C4-2B (cell line): ENCODE measurements around the gene RAI2.

Experiments
- H3K27ac ChIP-seq: fragments of 450-650 bp; 2 replicates; pipeline ENCODE4 v1.5.1; 2017
- ZFX ChIP-seq: fragments of 450-650 bp; IDR thresholded peaks from 2 replicates; pipeline ENCODE4 v1.6.1; 2017
- TF ChIP-seq, protein P1 (sequence below): fragments of 450-650 bp; conservative IDR thresholded peaks from 2 replicates; pipeline ENCODE4 v1.5.1; 2017; ENCODE audit warnings: mild to moderate bottlenecking

Gene RAI2

DNA sequence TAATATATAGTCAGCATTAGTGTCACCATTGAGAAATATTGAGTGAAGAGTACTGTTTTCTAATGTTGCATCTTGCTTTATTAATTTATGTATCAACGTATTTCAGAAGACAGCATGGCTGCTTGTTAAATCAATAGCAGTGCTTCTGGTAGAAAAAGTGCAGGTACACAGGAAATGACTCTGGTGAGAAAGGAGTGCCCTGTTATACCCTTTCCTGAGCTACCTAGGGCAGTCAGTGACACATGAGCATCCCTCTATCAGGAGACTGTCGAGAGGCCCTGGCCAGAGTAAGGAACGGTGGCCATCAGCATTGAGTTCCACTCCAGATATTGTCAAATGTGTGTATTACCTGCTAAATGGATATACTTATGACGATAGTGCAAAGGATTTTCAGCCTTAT, 81.7 kb downstream of the RAI2 start:
- no peak overlapping the region for H3K27ac ChIP-seq
- TF ChIP-seq, protein P1, sequence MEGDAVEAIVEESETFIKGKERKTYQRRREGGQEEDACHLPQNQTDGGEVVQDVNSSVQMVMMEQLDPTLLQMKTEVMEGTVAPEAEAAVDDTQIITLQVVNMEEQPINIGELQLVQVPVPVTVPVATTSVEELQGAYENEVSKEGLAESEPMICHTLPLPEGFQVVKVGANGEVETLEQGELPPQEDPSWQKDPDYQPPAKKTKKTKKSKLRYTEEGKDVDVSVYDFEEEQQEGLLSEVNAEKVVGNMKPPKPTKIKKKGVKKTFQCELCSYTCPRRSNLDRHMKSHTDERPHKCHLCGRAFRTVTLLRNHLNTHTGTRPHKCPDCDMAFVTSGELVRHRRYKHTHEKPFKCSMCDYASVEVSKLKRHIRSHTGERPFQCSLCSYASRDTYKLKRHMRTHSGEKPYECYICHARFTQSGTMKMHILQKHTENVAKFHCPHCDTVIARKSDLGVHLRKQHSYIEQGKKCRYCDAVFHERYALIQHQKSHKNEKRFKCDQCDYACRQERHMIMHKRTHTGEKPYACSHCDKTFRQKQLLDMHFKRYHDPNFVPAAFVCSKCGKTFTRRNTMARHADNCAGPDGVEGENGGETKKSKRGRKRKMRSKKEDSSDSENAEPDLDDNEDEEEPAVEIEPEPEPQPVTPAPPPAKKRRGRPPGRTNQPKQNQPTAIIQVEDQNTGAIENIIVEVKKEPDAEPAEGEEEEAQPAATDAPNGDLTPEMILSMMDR, result no peak
- no peak for TF ChIP-seq ZFX

DNA sequence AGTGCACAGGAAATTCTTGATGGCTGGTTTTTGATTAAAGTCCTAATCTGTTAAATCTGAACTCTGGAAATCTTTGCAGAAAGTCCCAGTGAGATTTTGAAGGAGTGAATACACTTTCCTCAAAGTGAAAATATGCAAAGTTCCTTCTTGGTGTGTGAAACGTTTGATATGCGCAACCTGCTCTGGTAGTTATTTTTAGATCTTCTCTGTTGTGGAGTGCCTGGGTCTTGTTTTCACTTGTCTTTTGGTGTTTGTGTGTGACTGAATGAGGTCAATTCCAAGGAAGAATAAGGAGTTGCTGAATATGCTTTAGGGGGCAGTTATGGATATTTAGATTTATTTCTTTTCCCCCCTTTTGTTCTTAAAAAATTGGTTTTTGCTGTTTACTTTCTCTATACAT, 82.1 kb downstream of the RAI2 start:
- TF ChIP-seq, protein P1, result no peak
- no peak for TF ChIP-seq ZFX
- no peak overlapping the region for H3K27ac ChIP-seq

DNA sequence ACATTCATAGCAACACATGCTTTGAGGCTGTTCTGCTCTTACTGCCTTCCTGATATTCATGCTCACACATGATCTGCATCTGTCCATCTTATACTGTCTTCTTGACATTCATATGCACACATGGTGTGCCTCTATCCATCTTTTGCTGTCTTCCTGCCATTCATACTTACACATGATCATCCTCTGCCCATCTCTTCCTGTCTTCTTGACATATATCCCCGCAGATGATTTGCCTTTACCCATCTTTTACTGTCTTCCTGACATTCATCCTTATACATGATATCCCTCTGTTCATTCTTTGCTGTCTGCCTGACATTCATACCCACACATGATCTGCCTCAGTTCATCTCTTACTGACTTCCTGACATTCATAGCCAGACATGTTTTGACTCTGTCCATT, 87.0 kb downstream of the RAI2 start:
- H3K27ac ChIP-seq, result no peak overlapping the region
- no peak for TF ChIP-seq ZFX
- TF ChIP-seq, protein P1, result no peak

DNA sequence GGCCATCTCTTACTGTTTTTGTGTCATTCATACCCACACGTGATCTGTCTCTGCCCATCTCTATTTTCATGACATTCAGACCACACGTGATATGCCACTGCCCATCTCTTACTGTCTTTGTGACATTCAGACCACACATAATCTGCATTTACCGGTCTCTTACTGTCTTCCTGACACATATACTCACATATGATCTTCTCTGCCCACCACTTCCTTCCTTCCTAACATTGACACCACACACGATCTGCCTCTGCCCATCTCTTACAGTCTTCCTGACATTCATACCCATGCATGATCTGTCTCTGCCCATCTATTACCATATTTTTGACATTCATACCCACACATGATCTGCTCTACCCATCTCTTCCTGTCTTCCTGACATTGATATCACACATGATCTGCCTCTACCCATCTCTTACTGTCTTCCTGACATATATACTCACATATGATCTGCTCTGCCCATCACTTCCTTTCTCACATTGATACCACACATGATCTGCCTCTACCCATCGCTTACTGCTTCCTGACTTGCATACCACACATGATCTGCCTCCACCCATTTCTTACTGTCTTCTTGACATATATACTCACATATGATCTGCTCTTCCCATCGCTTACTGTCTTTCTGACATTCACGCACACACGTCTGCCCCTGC, 87.7 kb downstream of the RAI2 start:
- TF ChIP-seq ZFX, result no peak
- TF ChIP-seq, protein P1, result no peak
- no peak overlapping the region for H3K27ac ChIP-seq

DNA sequence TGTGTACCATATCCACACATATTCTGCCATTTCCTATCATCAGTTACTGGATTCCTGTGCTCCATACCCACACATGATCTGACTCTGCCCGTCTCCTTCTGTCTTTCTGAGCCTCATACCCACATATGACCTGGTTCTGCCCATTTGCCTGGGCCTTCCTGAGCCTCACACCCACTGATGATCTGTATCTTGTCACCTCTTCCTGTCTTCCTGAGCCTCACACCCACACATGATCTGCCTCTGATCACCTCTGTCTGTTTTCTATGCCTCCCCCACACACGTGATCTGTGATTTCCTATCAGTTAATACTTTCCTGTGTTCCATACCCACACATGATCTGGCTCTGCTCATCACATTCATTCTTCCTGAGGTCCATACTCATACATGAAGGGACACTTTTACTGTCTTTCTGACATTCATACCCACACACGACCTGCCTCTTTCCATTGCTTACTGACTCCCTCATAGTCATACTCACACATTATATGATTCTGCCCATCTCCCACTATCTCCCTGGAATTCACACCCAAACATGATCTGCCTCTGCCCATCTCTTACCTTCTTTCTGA, 91.3 kb downstream of the RAI2 start:
- no peak for TF ChIP-seq ZFX
- TF ChIP-seq, protein P1, result no peak

DNA sequence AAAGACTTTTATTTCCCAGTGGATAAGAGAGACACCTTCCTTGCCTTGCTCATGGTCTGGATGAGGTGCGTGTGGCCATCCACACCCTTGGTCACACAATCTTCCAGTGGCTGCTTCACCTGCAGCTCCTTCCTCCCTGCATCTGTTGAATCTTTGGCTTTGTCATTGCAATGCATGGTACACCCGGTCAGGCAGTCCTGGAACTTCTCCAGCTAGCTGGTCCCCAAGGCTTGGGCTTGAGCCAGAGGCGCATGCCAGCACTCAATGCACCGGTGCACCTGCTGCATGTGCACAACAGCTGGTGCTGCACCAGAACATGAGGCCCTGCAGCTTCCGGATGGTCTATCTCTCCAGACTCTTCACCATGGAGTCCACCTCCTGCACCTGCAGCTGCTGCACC, 92.1 kb downstream of the RAI2 start:
- TF ChIP-seq ZFX, result no peak
- TF ChIP-seq, protein P1, result no peak
- no peak overlapping the region for H3K27ac ChIP-seq

More for the DNA sequence above, 91.3 kb downstream of the RAI2 start:
- no peak overlapping the region for H3K27ac ChIP-seq

DNA sequence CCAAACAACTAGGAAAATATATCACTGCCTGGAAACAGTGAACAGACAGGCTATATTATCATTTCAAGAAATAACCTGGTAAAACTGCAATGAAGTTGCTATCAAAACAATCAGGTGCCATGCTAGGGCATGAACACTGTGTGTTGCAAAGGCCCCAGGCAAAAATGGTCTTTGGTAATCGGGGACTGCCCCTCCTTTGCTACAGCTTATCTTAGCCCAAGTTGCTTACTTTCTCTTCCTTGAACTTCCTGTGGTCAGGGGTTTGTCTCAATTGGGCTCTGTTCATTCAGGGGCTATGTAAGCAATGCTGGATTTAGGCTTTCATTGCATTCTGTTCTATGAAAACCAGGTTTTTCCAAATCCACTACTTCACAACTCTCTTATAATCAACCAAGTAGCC, 93.4 kb downstream of the RAI2 start:
- no peak overlapping the region for H3K27ac ChIP-seq
- TF ChIP-seq, protein P1, result no peak
- no peak for TF ChIP-seq ZFX
